ENCODE measurements around the gene ASTN1. TPM values are rescaled to one million over a fixed set of nuclear protein-coding genes. Genes with fewer than 3 reads are reported as not detected.

ASTN1 gene
- total RNA-seq, 1 experiment from 2014 or later = 0.05 TPM

GRCh38 chr1:177170756-177171535, 6.4 kb upstream of the ASTN1 start, which contains the start of gene BRINP2:
Gene BRINP2 (plus strand): TSS chr1:177170958. CDS start chr1:177229877, 58,919 bp downstream.
- no TSS peak for BruUV-seq (replicated peaks)
- in situ Hi-C loops (cut with HindIII; ENCODE audit: low pct_unique_long_range_greater_than_20kb, low sequenced_read_pairs) = no loop called here

GRCh38 chr1:177165069-177165439, 542 bp upstream of the ASTN1 start:
- Histone ChIP-seq H3K4me3 (ENCODE audit: low read depth in 2 of 2, low read length in 2 of 2) (no peak overlapping the region; a peak in 1 of 4 replicates), H3K27ac (ENCODE audit: low read length) (no peak overlapping the region), H3K36me3 (ENCODE audit: control insufficient read depth, insufficient read depth, low read length) (no peaks in the 10 kb centered on the region), H3K9me3 (ENCODE audit: control insufficient read depth, insufficient read depth, low read depth, low read length) (no peaks in the 10 kb centered on the region), H3K4me1 (ENCODE audit: control insufficient read depth, insufficient read depth, low read length) (no peaks in the 10 kb centered on the region), H3K27me3 (ENCODE audit: control insufficient read depth, insufficient read depth, low read length) (peaks cover 35% of the 10 kb centered on the region)
- intact Hi-C loops (cut with micrococcal nuclease; ENCODE audit: unreplicated experiment) = no loop called here
- ATAC-seq (no peak), DNase-seq (ENCODE audit: low read depth, low spot score) (no peak)
- POLR2A ChIA-PET = no interaction called here
- no peak for TF ChIP-seq REST (IDR thresholded peaks at IDR 0.05; ENCODE audit: insufficient read depth in 1 of 2, low read depth in 2 of 2, low read length in 1 of 2)
- TF ChIP-seq SIN3A (IDR thresholded peaks at IDR 0.05; ENCODE audit: borderline replicate concordance, insufficient read depth, low read depth, low read length) = no peak
- no peak for TF ChIP-seq TCF7L2 (IDR thresholded peaks at IDR 0.05; ENCODE audit: low read depth, low read length)
- no peak for TF ChIP-seq CTCF (IDR thresholded peaks at IDR 0.05)
- TF ChIP-seq POLR2AphosphoS5 (IDR thresholded peaks at IDR 0.05; ENCODE audit: low read depth, low read length) = no peak
- BruUV-seq (replicated peaks) = no TSS peak
- in situ Hi-C loops (cut with HindIII; ENCODE audit: low pct_unique_long_range_greater_than_20kb, low sequenced_read_pairs) = no loop called here
- CTCF ChIA-PET = no interaction called here

More at GRCh38 chr1:177170756-177171535, 6.4 kb upstream of the ASTN1 start, which contains the start of gene BRINP2:
- Histone ChIP-seq H3K9me3 (ENCODE audit: control insufficient read depth, insufficient read depth, low read depth, low read length) (no peaks in the 10 kb centered on the region), H3K4me3 (ENCODE audit: low read depth in 2 of 2, low read length in 2 of 2) (peak within 1 kb of the TSS; percentile 25 to 30; a peak in 3 of 4 replicates), H3K27ac (ENCODE audit: low read length) (no peak within 1 kb of the TSS), H3K36me3 (ENCODE audit: control insufficient read depth, insufficient read depth, low read length) (no peaks in the 10 kb centered on the region), H3K27me3 (ENCODE audit: control insufficient read depth, insufficient read depth, low read length) (peaks cover 29% of the 10 kb centered on the region), H3K4me1 (ENCODE audit: control insufficient read depth, insufficient read depth, low read length) (no peaks in the 10 kb centered on the region)
- peak; percentile 69 for ATAC-seq
- ChIA-PET CTCF (no interaction called here), POLR2A (no interaction called here)
- DNase-seq (ENCODE audit: low read depth, low spot score) = no peak
- no peak for TF ChIP-seq TCF7L2 (IDR thresholded peaks at IDR 0.05; ENCODE audit: low read depth, low read length)
- no peak for TF ChIP-seq REST (IDR thresholded peaks at IDR 0.05; ENCODE audit: insufficient read depth in 1 of 2, low read depth in 2 of 2, low read length in 1 of 2)
- no peak for TF ChIP-seq CTCF (IDR thresholded peaks at IDR 0.05)
- no peak for TF ChIP-seq POLR2AphosphoS5 (IDR thresholded peaks at IDR 0.05; ENCODE audit: low read depth, low read length)
- TF ChIP-seq SIN3A (IDR thresholded peaks at IDR 0.05; ENCODE audit: borderline replicate concordance, insufficient read depth, low read depth, low read length) = no peak
- intact Hi-C loops (cut with micrococcal nuclease; ENCODE audit: unreplicated experiment) = no loop called here

Data from Panc1 (cell line).